Upper lobe of left lung (tissue), 6 donors: ENCODE data around the gene EXTL2. TPM values are rescaled to one million over a fixed set of nuclear protein-coding genes. Genes with fewer than 3 reads are reported as not detected.
"Not testable (repeated sequence)": the region's sequence is repeated elsewhere in the genome, so short reads cannot be mapped to it uniquely, and the experiment has no call there.

Source experiments
- ATAC-seq, 2 donors: fragments of 200-7000 bp; cut with Tn5 transposase; one replicate each; pipeline ENCODE4 v1.9.1; 2022; ENCODE audit warnings: mild to moderate bottlenecking in 2 of 2, moderate library complexity in 2 of 2; ENCODE audit not compliant: low FRiP score in 2 of 2
- DNase-seq, 2 donors: peaks; one replicate each; pipeline ENCODE4 v3.0.0-alpha.2; 2019 to 2020
- H3K27ac ChIP-seq, 4 donors: fragments of 200-600 bp; sonication (generic); one replicate each; pipeline ENCODE4 v1.5.1; 2016 to 2019
- H3K27me3 ChIP-seq, 4 donors: fragments of 200-600 bp; sonication (generic); one replicate each; pipeline ENCODE4 v1.5.1; 2017 to 2019
- H3K36me3 ChIP-seq, 4 donors: fragments of 200-600 bp; sonication (generic); one replicate each; pipeline ENCODE4 v1.5.1; 2016 to 2019
- H3K4me1 ChIP-seq, 4 donors: fragments of 200-600 bp; sonication (generic); one replicate each; pipeline ENCODE4 v1.5.1; 2018 to 2019
- H3K4me3 ChIP-seq, 4 donors: fragments of 200-600 bp; sonication (generic); one replicate each; pipeline ENCODE4 v1.5.1; 2017 to 2019; ENCODE audit warnings: mild to moderate bottlenecking in 2 of 4, moderate library complexity in 1 of 4
- H3K9me3 ChIP-seq, 4 donors: fragments of 200-600 bp; sonication (generic); one replicate each; pipeline ENCODE4 v1.5.1; 2018 to 2019
- CTCF ChIP-seq, 6 experiments: fragments of 450-650 bp in 4 of 6; fragments of 200-600 bp in 2 of 6; sonication (generic) in 2 of 6; IDR thresholded peaks; one replicate each; pipeline ENCODE4 v1.5.1; 2016 to 2019; ENCODE audit warnings: antibody characterized with exemption in 6 of 6
- EP300 ChIP-seq, 4 donors: sonication (generic); formaldehyde crosslinking; IDR thresholded peaks; one replicate each; pipeline ENCODE4 v1.5.1; 2017; ENCODE audit warnings: antibody characterized with exemption in 4 of 4, control low read depth in 2 of 4
- POLR2A ChIP-seq, 4 donors: fragments of 450-650 bp; IDR thresholded peaks; one replicate each; pipeline ENCODE4 v1.5.1; 2016 to 2017; ENCODE audit warnings: antibody characterized with exemption in 4 of 4, mild to moderate bottlenecking in 2 of 4
- POLR2AphosphoS5 ChIP-seq, 2 donors: sonication (generic); formaldehyde crosslinking; IDR thresholded peaks; one replicate each; pipeline ENCODE4 v1.5.1; 2017; ENCODE audit warnings: antibody characterized with exemption in 2 of 2
- WGBS, 2 donors: methylation state at CpG; one replicate each; pipeline ENCODE4 v1.1.5; 2017 to 2018; 5-methylcytosine and 5-hydroxymethylcytosine counted together
- total RNA-seq, 6 donors: library from RNA; depleted of rRNA in 4 of 6; stranded (reverse); fragments of >200 nt in 4 of 6; gene quantifications; one replicate each; pipeline versions ENCODE4 v1.1.0 to v1.2.1, GENCODE V29; 2016 to 2021
- donor health status: DM: no; HTN: no; CAD: no; lungs with moderate emphysema.
- donor health status: DM: no; HTN: yes; CAD: no; lungs with severe emphysema.

Gene EXTL2
- total RNA-seq, 6 donors from 2014 or later, result 5.2 to 15.3 (median 8.1) TPM

- 55 to 70% methylated on average over 2 of the region's 2 CpGs for WGBS, 2 donors
- ATAC-seq, result no peak
- DNase-seq, result no peak
Measured at GRCh38 chr1:100862591-100862990, 32.1 kb downstream of the EXTL2 start.

GRCh38 chr1:100861379-100861778, 33.3 kb downstream of the EXTL2 start:
- WGBS, 2 donors, result 62 to 80% methylated on average over 1 of the region's 1 CpG
- Histone ChIP-seq H3K4me3 (no peak overlapping the region), H3K36me3 (no peaks in the 10 kb centered on the region), H3K27ac (no peak overlapping the region), H3K9me3 (no peaks in the 10 kb centered on the region), H3K27me3 (no peaks in the 10 kb centered on the region), H3K4me1 (no peaks in the 10 kb centered on the region)
- no peak for DNase-seq
- no peak for ATAC-seq
- TF ChIP-seq CTCF (IDR thresholded peaks at IDR 0.05), result no peak
- TF ChIP-seq POLR2A (IDR thresholded peaks at IDR 0.05), result no peak
- no peak for TF ChIP-seq POLR2AphosphoS5 (IDR thresholded peaks at IDR 0.05)
- TF ChIP-seq EP300 (IDR thresholded peaks at IDR 0.05), result no peak

More at GRCh38 chr1:100862591-100862990, 32.1 kb downstream of the EXTL2 start:
- TF ChIP-seq POLR2A (IDR thresholded peaks at IDR 0.05) (no peak), POLR2AphosphoS5 (IDR thresholded peaks at IDR 0.05) (no peak), CTCF (IDR thresholded peaks at IDR 0.05) (no peak), EP300 (IDR thresholded peaks at IDR 0.05) (no peak)
- Histone ChIP-seq H3K4me3 (no peak overlapping the region), H3K4me1 (no peaks in the 10 kb centered on the region), H3K9me3 (no peaks in the 10 kb centered on the region), H3K27ac (no peak overlapping the region), H3K27me3 (no peaks in the 10 kb centered on the region), H3K36me3 (no peaks in the 10 kb centered on the region)

GRCh38 chr1:100860397-100860991, 34.1 kb downstream of the EXTL2 start:
- Histone ChIP-seq H3K9me3 (no peaks in the 10 kb centered on the region), H3K27me3 (no peaks in the 10 kb centered on the region), H3K4me1 (no peaks in the 10 kb centered on the region), H3K36me3 (no peaks in the 10 kb centered on the region), H3K4me3 (no peak overlapping the region), H3K27ac (no peak overlapping the region)
- WGBS, 2 donors, result 82% methylated on average over 3 of the region's 3 CpGs
- DNase-seq (no peak), ATAC-seq (no peak)
- TF ChIP-seq POLR2A (IDR thresholded peaks at IDR 0.05) (no peak), POLR2AphosphoS5 (IDR thresholded peaks at IDR 0.05) (no peak), EP300 (IDR thresholded peaks at IDR 0.05) (no peak), CTCF (IDR thresholded peaks at IDR 0.05) (no peak)

GRCh38 chr1:100855116-100855515, 39.5 kb downstream of the EXTL2 start:
- DNase-seq, ATAC-seq, H3K4me1 ChIP-seq, H3K36me3 ChIP-seq, H3K9me3 ChIP-seq, H3K4me3 ChIP-seq, H3K27me3 ChIP-seq, H3K27ac ChIP-seq: not testable (repeated sequence)

- DNase-seq, result no peak
- no peak for TF ChIP-seq POLR2AphosphoS5 (IDR thresholded peaks at IDR 0.05)
- TF ChIP-seq POLR2A (IDR thresholded peaks at IDR 0.05), result no peak
- TF ChIP-seq EP300 (IDR thresholded peaks at IDR 0.05), result no peak
- TF ChIP-seq CTCF (IDR thresholded peaks at IDR 0.05), result no peak
- no peaks in the 10 kb centered on the region for H3K36me3 ChIP-seq
- H3K9me3 ChIP-seq, result no peaks in the 10 kb centered on the region
- H3K27ac ChIP-seq, result no peak overlapping the region
- 96 to 97% methylated on average over 3 of the region's 3 CpGs for WGBS, 2 donors
- H3K4me3 ChIP-seq, result no peak overlapping the region
- peaks cover 0 to 2% (median under 1%) of the 10 kb centered on the region in 4 donors for H3K4me1 ChIP-seq
- no peaks in the 10 kb centered on the region for H3K27me3 ChIP-seq
- no peak for ATAC-seq
Measured at GRCh38 chr1:100852976-100853375, 41.7 kb downstream of the EXTL2 start.
